GM20431 (cell line): ENCODE measurements around the gene RBM19.

ENCODE experiments used
- in situ Hi-C: fragments of 300-500 bp; cut with MseI, MboI; formaldehyde crosslinking; loops from one replicate; pipeline ENCODE4 v1.15.0; 2020; ENCODE audit warnings: low sequenced_read_pairs; ENCODE audit not compliant: unreplicated experiment

RBM19 gene

DNA sequence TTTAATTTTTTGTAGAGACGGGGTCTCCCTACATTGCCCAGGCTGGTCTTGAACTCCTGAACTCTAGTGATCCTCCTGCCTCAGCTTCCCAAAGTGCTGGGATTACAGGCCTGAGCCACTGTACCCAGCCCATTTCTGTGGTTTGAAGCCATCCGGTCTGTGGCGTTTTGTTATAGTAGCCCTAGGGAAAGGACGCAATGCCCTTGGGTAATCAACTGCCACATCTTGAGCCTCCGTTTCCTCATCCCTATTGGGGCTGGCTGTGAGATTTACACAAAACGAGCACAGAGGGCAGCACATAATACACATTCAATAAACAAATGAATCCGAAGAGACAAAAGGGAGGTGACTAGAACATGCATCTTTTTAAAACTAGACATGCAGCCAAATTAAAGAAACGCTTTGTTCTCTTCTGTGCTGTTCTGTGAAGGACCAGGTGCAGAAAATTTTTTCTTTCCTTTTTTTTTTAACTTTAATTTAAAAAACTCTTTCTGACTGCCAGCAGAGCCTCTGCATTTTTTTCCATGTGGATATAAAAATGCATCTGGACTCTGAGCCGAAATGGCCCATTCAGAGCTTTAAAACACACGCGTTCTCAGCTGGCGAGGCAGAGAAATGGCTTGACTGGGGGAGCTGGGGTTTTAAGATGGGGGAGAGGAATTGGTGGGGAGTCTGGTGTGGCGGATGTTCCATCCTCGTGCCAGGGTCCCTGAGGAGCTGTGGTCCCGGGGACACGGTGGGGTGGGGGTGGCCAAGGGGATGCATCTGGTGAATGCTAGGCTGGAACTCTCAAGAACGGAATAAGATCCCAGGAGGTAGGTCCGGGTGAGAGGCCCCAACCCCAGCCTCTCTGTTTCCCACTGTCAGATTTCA, 119.0 kb downstream of the RBM19 start:
- in situ Hi-C loops: no loop called here

DNA sequence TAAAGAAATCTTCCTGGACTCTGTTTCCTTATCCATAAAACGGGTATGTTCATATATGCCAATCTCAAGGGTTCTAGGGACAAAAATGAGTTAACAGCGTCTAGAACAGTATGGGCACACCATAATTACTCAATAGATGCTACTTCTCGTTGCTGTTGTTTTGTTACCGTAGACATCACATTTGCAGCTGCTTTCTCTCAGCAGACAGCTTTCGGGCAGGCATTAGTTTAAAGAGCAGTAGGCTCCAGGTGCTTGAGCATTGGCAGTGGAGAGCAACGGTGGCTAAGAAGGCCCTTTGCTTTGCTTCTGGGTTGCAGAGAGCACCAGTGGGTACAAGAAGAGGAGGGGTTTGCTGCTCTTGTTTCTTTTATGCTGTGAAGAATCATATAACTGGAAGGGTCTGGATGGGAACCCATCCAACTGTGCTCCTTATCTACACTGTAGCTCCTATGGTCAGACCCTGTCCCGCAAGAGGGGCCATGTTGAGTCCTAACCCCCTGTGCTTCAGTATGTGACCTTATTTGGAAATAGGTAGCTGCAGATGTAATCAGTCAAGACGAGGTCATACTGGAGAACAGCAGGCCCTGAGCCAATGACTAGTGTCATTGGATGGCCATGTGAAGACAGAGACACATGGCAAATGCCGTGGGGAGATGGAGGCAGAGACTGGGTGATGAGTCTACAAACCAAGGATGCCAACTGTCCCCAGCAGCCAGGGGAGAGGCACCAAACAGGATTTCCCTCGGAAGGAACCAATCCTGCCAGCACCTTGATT, 120.0 kb downstream of the RBM19 start:
- in situ Hi-C loops: no loop called here

DNA sequence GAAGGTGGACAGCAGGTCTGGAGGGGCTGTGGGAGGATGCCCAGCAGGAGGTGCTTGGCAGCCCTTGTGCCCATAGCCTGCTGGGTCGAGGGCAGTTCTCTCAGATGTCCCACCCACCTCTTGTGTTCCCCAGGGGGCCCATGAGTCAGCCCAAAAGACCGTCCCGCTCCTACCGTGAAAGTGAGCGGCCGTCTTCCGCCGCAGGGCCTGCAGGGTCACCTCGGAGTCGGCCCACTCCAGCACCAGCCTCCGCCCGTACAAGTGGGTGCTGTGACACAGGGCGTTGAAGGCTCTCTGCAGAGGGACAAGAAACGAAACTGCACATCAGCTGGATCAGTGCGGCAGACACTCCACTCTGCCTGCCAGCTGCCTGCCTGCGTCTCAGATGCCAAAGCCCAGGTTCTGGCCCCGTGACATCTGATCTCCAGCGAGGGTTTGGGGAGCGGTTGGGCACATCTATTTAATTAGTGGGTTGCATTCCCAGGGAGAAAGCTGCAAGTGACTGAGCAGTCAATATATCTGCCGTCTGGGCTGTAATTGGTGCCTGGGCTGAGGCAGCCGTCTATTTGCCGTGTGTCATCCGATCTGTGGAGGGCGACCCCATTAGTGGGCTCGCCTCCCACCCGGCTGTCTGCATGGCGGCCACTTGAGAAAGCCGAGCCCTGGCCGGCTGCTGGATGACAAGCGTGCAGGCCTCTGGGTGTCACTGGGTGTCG, 121.5 kb downstream of the RBM19 start:
- in situ Hi-C loops: no loop called here

DNA sequence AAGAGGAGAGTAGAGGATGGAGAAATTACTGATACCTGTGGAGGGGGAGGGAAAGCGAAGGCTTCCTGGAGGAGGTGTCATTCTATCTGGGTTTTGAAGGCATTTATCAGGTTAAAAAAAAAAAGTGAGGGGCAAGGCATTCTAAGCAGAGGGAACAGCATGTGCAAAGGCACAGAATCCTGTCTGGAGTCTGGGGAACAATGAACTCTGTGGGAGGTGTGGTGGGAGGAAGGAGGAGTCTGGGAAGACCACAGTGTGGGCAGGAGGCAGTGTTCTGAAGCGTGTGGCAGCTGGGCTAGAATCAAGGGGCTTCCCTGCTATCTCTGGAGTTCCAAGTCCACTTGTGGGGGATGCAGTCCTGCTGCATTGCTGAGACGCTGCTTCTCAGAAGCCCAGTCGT, 123.4 kb downstream of the RBM19 start:
- in situ Hi-C loops: no loop called here

DNA sequence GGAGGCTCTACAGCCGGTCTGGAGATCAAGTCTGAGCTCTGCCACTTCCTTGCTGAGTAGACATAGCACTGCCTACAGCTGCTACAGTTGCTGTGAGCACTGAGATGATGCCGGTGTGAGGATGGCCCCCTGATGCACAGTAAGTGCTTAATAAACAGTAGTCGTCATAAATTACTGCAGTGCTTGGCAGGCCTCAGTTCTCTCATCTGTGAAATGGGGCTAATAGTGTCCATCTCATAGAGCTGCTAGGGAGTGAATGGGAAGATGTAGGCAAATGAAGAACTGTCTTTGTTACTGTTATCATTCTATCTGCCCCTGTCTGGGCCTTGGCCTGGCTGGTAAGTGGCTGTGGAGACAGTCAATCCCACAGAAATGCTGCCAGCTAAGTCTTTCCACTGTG, 124.3 kb downstream of the RBM19 start:
- in situ Hi-C loops: no loop called here

DNA sequence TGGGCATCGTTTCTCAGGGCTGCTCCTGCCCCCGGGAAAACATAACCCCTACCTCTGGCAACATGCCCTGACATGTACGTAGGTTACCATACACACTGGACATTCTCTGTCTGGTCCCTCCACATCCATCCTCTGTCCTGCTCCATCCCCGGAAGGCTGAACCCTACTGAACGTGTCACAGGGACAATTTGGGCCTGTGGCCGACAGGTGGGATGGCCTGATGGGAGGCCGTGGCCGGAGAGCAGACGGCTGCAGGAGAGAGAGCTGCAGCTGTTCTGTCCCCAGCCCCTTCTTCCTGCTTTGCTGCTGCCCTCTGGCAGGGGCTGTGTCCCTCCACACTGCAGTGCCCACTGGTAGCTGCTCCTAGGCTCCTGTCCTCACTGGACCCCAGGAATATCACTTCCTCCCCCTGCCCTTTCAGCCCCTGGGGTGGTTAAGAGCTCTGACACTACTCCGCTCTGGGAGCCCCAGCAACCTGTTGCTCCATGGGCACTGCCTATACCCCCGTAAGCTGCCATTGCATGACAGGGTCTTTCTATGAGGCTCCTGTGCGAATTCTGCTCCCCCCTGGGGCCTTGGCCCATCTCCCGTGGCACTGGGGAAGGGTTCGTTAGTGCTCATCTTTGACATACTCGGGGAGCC, 125.6 kb downstream of the RBM19 start:
- in situ Hi-C loops: no loop called here

DNA sequence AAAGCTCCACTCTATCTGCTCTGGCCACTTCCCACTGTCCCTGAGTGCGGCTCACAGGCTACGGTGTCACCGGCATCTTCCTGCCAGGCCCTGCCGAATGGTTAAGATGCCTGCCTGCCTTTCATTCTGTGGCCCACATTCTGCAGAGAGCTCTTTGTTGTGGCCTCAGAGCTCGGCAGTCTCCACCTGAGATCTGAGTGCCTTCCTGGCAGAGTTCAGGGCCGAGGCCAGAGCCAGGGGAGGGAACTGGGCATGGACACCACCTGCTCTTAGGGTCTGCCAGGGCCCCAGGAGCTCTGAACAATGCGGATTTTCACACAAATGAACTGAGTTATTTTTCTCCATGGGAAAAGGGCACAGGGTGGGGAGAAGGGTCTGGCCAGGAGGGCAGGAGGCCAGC, 127.2 kb downstream of the RBM19 start:
- in situ Hi-C loops: no loop called here

DNA sequence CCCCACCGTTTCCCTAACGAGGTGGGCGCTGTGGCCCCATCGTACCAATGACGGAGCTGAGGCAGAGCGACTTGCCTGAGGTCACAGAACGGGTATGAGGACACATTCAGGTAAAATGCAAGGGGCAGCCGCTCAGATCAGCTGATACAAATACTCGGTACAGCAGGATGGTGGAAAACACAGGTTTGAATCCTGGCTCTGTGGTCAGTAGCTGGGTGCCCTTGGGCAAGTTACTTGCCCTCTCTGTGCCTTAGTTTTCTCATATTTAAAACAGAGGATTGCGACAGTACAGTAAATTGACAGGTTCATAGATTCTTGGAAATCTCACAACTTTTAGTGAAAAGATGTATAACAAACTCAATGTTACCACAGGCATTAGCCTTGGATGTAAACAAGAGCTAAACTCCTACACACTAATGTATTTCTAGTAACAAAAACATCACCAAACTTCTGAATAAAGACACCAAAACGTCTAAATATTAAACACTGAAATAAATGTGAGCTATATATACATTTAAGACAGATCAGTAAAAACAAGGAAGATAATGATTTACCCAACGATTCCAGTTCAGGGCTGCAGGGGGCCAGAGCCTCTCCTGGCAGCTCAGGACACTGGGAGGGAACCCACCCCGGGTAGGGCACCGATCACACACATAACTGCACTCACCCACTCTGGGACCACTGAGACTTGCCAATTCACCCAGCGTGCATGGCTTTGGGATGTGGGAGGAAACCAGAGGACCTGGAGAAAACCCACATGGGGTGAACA, 128.4 kb downstream of the RBM19 start:
- in situ Hi-C loops: no loop called here

DNA sequence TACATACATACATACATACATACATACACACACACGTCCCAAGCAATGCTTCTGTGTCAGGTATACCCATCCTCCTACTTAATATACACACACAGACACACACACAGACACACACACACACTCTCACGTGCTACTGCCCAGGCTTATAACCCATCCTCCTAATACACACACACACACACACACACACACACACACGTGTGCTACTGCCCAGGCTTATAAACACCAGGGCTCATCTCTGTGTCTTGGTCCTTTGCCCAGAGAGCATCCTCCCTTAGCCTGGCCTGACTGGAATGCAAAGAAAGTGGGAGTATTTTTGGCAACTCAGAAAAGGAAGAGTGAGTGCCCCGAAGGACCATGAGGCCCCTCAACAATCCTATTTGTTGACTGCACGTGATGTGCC, 129.0 kb downstream of the RBM19 start:
- in situ Hi-C loops: no loop called here

DNA sequence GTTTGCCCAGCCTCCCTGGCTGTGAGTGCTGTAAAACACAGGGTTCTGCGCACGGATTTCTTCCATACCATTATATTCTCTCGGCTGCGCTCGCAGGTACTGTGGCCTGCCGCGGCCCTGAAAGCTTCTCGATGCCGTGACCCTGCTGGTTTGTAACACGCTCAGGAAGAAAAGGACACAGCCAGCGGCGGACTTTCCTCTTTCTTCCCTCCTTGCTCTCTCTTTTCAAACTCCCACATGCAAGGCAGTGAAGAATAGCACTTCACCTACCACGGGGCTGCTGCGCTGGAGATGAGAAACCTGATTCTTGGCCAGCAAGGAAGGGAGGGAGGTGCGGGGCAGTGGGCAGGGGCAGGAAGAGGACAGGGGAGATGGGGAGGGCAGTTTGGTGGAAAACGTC, 130.2 kb downstream of the RBM19 start:
- in situ Hi-C loops: no loop called here

DNA sequence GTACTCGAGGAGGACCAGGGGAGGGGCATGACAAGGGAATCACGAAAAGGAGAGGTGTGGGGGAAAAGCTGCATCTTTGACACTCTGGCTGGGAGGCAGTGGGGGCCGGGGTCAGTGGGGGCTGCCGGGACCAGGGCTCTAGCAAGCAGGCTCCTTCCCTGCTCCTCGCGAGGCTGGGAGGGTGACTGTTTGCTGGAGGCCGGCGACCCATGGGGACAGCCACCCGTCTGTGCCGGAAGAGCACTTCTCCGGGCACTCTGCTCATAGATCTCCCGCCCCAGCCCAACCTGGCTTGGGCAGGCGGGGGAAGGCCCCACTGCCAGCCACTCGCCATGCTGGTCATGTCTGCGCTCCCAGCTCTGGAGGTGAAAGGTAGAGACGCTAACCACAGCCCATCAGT, 130.7 kb downstream of the RBM19 start:
- in situ Hi-C loops: no loop called here

DNA sequence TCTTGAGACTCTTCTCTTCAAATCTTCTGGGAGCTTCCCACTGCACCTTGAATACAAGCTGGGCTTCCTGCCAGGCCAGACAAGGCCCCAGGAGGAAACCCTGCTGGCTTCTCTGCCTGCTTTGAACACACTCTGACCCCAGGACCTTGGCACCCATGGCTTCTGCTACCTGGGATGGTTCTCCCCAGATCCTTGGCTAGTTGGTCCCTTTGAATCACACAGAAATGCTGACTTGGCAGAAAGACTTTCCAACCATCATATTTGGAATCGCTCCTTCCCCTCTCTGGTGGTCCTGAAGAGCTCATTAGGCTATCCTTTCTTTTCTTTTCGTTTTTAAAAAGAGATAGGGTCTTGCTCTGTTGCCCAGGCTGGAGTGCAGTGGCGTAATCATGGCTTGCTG, 132.7 kb downstream of the RBM19 start:
- in situ Hi-C loops: no loop called here

DNA sequence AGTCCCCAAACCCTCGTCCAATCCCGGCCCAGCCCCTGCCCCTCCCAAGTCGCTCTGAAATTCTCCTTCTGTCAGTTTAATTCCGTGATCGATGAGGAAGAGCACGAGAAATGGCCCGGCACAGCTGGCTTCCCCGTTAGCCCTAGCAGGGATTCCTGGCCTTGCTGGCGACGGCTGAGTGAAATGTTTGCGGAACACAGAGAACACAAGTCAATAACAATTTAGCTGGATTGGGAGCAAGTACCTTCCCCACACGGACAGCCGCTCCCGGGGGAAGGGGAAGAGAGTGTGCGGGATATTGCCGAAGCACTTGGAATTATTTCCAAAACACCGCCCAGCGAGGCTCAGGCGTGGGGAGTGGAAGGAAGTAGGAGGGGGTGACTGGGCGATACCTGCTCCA, 134.6 kb downstream of the RBM19 start:
- in situ Hi-C loops: no loop called here

DNA sequence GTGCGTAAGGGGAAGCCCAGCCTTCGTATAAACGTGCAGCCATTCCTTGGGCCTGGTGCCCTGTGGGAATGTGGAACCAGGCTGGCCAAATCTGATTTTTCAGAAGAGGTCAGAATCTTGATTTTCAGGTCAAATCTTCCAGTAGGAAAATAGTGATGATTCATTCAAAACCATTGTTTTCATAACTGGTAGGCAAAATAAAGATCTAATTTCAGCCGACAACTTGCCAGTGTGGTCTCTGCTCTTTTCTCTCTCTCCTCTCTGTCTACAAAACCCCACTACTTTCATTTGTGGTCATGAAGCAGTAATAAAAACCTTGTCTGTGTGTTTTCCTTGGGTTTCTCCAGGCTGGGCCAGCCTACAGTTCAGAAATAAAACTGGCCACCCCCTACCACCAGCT, 135.1 kb downstream of the RBM19 start:
- in situ Hi-C loops: no loop called here

DNA sequence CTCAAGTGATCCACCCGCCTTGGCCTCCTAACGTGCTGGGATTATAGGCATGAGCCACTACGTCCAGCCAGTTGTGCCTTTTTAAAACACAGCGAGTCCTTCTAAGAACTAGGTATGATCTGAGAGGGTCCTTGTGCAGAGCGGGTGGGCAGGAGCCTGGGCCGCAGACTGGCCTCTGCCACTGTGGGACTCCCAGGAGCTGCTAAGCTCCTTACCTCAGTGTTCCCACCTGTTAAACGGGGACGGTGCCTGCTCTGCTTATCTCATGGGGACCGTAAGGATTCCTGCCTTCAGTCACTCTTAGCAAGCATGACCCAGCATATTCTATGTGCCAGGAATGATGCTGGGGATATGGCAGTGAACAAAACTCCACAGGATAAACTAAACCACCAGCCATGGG, 136.9 kb downstream of the RBM19 start:
- in situ Hi-C loops: no loop called here

DNA sequence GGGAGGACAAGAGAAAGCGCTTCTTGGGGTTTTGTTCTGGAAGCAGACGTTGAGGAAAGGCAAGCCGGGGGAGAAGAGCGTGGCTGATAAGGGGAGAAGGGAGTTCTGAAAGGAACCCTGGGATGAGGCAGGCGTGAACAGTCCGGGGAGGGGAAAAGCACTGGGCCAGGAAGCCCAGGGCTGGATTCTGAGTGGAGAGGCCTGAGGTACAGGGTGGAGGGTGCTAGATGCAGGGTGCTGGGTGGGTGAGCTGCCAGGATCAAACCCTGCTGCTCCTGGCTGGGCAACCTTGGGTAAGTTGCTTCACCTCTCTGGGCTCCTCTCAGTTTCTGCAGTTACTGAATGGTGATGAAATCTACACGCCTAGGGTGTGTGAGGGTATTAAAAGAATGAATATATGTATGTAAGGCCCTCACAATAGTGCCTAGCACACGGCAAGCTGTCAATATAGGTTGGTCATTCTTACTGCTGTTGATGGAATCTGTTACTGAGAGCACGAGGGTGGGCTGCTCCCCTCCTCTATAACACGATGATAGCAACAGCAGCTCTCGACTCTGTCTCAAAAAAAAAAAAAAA, 138.5 kb downstream of the RBM19 start:
- in situ Hi-C loops: no loop called here

DNA sequence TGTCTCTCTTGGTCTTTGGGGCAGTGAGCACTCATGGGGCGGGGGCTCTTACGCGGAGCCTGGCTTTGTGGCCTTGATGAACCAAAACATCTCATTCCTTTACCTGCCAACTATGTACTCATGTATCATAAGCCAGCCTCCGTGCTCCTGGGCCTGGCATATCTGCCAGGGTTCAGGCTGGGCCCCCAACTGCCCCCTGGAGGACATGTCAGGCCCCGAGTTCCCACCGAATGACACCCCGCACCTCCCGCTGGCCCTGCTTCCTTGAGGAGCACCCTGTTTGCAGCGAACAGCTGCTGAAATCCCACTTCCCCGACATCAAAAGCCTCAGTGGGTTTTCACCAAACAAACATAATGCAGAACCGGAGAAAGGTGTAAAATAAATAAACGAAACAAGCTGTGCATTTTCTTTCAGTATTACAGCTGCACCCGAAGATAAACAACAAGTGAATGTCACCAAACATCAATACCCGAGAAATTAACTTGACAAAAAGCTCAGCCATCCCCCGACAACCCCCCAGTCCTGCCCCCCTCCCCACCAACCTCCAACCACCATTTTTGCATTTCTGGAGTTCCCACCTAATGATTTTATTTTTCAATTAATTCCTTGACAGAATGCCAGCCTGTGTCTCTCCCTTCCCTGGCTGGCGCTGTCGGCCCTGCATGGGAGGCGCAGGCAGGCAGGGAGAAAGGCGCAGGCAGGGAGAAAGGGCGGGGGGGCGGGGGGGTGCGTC, 139.2 kb downstream of the RBM19 start:
- in situ Hi-C loops: no loop called here

DNA sequence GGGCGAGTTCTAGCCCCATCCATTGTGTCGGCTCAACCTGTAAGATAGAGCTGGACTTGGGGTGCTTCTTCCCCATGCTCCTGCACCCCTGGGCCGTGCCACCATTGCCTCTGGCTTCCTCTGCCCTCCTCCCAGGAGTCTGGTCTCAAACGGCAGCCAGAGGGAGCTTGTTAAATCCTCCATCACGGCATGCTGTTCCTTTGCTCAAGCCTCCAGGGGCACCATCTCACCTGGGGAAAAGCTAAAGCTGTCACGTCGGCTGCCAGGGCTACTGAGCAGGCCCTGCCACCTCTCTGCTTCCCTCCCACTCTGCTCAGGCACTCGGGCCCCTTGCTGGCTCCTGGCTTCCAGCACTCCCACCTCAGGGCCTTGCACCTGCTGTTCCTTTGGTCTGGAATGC, 140.4 kb downstream of the RBM19 start:
- in situ Hi-C loops: no loop called here

DNA sequence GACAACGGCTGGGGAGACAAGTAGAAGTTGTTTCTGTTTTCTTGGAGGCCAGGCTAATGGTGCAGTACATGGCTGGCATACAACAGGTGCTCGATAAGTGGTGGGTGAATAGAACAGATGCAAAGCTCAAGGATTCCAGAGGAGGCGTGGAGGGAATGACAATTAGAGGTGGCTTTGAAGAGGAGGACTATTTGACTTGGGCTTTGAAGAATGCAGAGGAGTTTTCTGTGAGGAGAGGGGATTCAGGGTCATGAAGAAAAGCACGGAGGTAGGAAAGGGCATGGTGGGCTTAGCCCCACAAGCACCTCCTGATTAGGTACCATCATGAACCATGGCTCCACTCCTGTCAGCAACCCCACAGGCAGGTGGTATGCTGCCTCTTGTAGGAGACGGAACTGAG, 142.3 kb downstream of the RBM19 start:
- in situ Hi-C loops: no loop called here
